GM12878 (cell line): ENCODE results near the gene FKBP2. TPM values are rescaled to one million over a fixed set of nuclear protein-coding genes. Genes with fewer than 3 reads are reported as not detected.
A peak's percentile ranks its signal among the peaks of the same experiment; 100 is the strongest.

Experiments
- BCL11A ChIP-seq: IDR thresholded peaks from 2 replicates; pipeline ENCODE4 v1.6.1; 2011; ENCODE audit warnings: low read depth, low read length
- CBX3 ChIP-seq: fragments of 200-600 bp; sonication (generic); IDR thresholded peaks from 2 replicates; pipeline ENCODE4 v1.6.1; 2016; ENCODE audit warnings: low read depth, borderline replicate concordance
- E4F1 ChIP-seq: fragments of 450-650 bp; IDR thresholded peaks from 2 replicates; pipeline ENCODE4 v1.6.1; 2018; ENCODE audit warnings: borderline replicate concordance, mild to moderate bottlenecking; ENCODE audit not compliant: partially characterized antibody
- HDAC2 ChIP-seq: fragments of 200-600 bp; sonication (generic); IDR thresholded peaks from 2 replicates; pipeline ENCODE4 v1.6.1; 2017
- HSF1 ChIP-seq: fragments of 150-350 bp; IDR thresholded peaks from 2 replicates; pipeline ENCODE4 v1.6.1; 2014; ENCODE audit warnings: mild to moderate bottlenecking, low read depth, low read length
- MAX ChIP-seq: IDR thresholded peaks from 2 replicates; pipeline ENCODE4 v1.6.1; 2012; ENCODE audit warnings: low read depth, low read length, improper control_type of control experiment
- MEF2B ChIP-seq: fragments of 450-650 bp; IDR thresholded peaks from 2 replicates; pipeline ENCODE4 v1.6.1; 2018; ENCODE audit warnings: mild to moderate bottlenecking, moderate library complexity; ENCODE audit not compliant: partially characterized antibody, poor library complexity, severe bottlenecking
- MYC ChIP-seq: IDR thresholded peaks from 2 replicates; pipeline ENCODE4 v1.6.1; 2011; ENCODE audit warnings: mild to moderate bottlenecking, low read length, moderate library complexity, inconsistent platforms; ENCODE audit not compliant: insufficient read depth, insufficient replicate concordance, insufficient read length, severe bottlenecking
- NFXL1 ChIP-seq: fragments of 450-650 bp; IDR thresholded peaks from 2 replicates; pipeline ENCODE4 v1.6.1; 2017; ENCODE audit warnings: antibody characterized with exemption, mild to moderate bottlenecking, borderline replicate concordance
- POLR2AphosphoS2 ChIP-seq: IDR thresholded peaks from 2 replicates; pipeline ENCODE4 v1.6.1; 2011; ENCODE audit warnings: low read depth, mild to moderate bottlenecking, low read length, improper control_type of control experiment, moderate library complexity
- RAD21 ChIP-seq: IDR thresholded peaks from 2 replicates; pipeline ENCODE4 v1.6.1; 2011; ENCODE audit warnings: mild to moderate bottlenecking, low read depth, low read length, moderate library complexity; ENCODE audit not compliant: insufficient read depth
- SMAD1 ChIP-seq: fragments of 450-650 bp; IDR thresholded peaks from 2 replicates; pipeline ENCODE4 v1.6.1; 2018; ENCODE audit warnings: mild to moderate bottlenecking, low read depth; ENCODE audit not compliant: partially characterized antibody
- SP1 ChIP-seq: IDR thresholded peaks from one replicate; pipeline ENCODE4 v1.6.1; 2011; ENCODE audit warnings: low read depth, low read length
- SUPT20H ChIP-seq: IDR thresholded peaks from 2 replicates; pipeline ENCODE4 v1.6.1; 2011; ENCODE audit warnings: low read depth, mild to moderate bottlenecking, low read length, moderate library complexity, borderline replicate concordance; ENCODE audit not compliant: control insufficient read depth
- ZNF207 ChIP-seq: fragments of 450-650 bp; IDR thresholded peaks from 2 replicates; pipeline ENCODE4 v1.6.1; 2014; ENCODE audit warnings: antibody characterized with exemption, mild to moderate bottlenecking, borderline replicate concordance
- ZNF622 ChIP-seq: fragments of 450-650 bp; IDR thresholded peaks from 2 replicates; pipeline ENCODE4 v1.6.1; 2017; ENCODE audit warnings: mild to moderate bottlenecking, inconsistent platforms
- polyA plus RNA-seq, 11 experiments: library from polyadenylated mRNA; depleted of rRNA in 4 of 11; unstranded in 6 of 11; stranded (reverse) in 5 of 11; fragments of >200 nt; fragmentation: Nextera tagmentation in 4 of 11; fragmentation: Illumina TruSeq in 1 of 11; extraction: Ambion mirVana in 4 of 11; extraction: Trizol in 1 of 11; gene quantifications; 1 replicate in 1 of 11; 2 replicates in 10 of 11; pipeline versions ENCODE4 v1.2.1 to v1.2.3, GENCODE V29; 2011 to 2016; ENCODE audit warnings: inconsistent platforms in 2 of 11, missing spikeins in 2 of 11, low read depth in 1 of 11
- total RNA-seq, 4 experiments: library from RNA; depleted of rRNA in 3 of 4; stranded (reverse); fragments of >200 nt in 3 of 4; fragmentation: Illumina TruSeq in 1 of 4; extraction: Trizol in 1 of 4; gene quantifications; 2 replicates each; pipeline versions ENCODE4 v1.2.1 to v1.2.3, GENCODE V29; 2013 to 2021
- TF ChIP-seq, protein P1 (sequence below): fragments of 450-650 bp; IDR thresholded peaks from 2 replicates; pipeline ENCODE4 v1.6.1; 2016; ENCODE audit warnings: mild to moderate bottlenecking, moderate library complexity, borderline replicate concordance
- TF ChIP-seq, protein P2 (sequence below): IDR thresholded peaks from 2 replicates; pipeline ENCODE4 v1.6.1; 2012; ENCODE audit warnings: low read depth, low read length, improper control_type of control experiment

FKBP2 gene
- total and polyA plus RNA-seq, 10 of the 15 experiments (the other 5 are each of a cell fraction or from before 2014, with no cell fraction given), result 1.8 to 99.7 (median 39.5) TPM

- TF ChIP-seq ZNF622 (no peak), HDAC2 (no peak), SMAD1 (no peak), HSF1 (no peak), BCL11A (no peak), SUPT20H (no peak), CBX3 (no peak), ZNF207 (no peak), MYC (no peak), MAX (0 out of 2 replicates have a peak, but pooled peaks have one; percentile 26), E4F1 (no peak), RAD21 (no peak), SP1 (peak; percentile 93), NFXL1 (no peak), MEF2B (no peak), POLR2AphosphoS2 (peak; percentile 31; the same call in 1 of the 2 replicates)
- TF ChIP-seq, protein P1, sequence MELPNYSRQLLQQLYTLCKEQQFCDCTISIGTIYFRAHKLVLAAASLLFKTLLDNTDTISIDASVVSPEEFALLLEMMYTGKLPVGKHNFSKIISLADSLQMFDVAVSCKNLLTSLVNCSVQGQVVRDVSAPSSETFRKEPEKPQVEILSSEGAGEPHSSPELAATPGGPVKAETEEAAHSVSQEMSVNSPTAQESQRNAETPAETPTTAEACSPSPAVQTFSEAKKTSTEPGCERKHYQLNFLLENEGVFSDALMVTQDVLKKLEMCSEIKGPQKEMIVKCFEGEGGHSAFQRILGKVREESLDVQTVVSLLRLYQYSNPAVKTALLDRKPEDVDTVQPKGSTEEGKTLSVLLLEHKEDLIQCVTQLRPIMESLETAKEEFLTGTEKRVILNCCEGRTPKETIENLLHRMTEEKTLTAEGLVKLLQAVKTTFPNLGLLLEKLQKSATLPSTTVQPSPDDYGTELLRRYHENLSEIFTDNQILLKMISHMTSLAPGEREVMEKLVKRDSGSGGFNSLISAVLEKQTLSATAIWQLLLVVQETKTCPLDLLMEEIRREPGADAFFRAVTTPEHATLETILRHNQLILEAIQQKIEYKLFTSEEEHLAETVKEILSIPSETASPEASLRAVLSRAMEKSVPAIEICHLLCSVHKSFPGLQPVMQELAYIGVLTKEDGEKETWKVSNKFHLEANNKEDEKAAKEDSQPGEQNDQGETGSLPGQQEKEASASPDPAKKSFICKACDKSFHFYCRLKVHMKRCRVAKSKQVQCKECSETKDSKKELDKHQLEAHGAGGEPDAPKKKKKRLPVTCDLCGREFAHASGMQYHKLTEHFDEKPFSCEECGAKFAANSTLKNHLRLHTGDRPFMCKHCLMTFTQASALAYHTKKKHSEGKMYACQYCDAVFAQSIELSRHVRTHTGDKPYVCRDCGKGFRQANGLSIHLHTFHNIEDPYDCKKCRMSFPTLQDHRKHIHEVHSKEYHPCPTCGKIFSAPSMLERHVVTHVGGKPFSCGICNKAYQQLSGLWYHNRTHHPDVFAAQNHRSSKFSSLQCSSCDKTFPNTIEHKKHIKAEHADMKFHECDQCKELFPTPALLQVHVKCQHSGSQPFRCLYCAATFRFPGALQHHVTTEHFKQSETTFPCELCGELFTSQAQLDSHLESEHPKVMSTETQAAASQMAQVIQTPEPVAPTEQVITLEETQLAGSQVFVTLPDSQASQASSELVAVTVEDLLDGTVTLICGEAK, result peak; percentile 66; the same call in 1 of the 2 replicates
- TF ChIP-seq, protein P2, sequence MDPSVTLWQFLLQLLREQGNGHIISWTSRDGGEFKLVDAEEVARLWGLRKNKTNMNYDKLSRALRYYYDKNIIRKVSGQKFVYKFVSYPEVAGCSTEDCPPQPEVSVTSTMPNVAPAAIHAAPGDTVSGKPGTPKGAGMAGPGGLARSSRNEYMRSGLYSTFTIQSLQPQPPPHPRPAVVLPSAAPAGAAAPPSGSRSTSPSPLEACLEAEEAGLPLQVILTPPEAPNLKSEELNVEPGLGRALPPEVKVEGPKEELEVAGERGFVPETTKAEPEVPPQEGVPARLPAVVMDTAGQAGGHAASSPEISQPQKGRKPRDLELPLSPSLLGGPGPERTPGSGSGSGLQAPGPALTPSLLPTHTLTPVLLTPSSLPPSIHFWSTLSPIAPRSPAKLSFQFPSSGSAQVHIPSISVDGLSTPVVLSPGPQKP, result no peak
Observed at GRCh38 chr11:64284048-64284961, 43.4 kb downstream of the FKBP2 start, which contains the start of gene BAD (continued).
